Measurements from ENCODE around the gene ST3GAL2.

Gene ST3GAL2

DNA sequence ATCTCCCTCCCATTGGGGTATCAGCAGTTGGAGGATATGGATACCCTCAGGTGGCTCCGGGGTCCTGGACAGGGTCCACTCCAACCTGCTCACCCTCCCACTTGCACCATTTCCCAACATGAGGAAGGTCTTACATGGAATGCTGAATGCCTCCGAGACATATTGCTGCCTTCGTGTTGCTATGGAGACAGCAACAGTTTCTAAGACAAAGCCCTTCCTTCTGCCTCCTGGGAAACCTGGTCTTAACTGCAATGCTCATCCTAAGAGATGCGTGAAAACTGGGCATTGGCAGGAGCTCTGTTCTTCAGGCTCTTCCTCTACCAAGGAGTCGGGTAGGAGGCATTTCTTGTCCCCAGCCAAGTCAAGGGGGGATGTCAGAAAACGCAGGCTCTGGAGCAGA, 45.2 kb downstream of the ST3GAL2 start:
- DNase-seq (ENCODE audit: low read depth in 1 of 2, low spot score in 1 of 2) = no peak
- no peak overlapping the region for H3K4me3 ChIP-seq (replicated peaks; ENCODE audit: insufficient read depth, low read length)
- TF ChIP-seq, protein P1, sequence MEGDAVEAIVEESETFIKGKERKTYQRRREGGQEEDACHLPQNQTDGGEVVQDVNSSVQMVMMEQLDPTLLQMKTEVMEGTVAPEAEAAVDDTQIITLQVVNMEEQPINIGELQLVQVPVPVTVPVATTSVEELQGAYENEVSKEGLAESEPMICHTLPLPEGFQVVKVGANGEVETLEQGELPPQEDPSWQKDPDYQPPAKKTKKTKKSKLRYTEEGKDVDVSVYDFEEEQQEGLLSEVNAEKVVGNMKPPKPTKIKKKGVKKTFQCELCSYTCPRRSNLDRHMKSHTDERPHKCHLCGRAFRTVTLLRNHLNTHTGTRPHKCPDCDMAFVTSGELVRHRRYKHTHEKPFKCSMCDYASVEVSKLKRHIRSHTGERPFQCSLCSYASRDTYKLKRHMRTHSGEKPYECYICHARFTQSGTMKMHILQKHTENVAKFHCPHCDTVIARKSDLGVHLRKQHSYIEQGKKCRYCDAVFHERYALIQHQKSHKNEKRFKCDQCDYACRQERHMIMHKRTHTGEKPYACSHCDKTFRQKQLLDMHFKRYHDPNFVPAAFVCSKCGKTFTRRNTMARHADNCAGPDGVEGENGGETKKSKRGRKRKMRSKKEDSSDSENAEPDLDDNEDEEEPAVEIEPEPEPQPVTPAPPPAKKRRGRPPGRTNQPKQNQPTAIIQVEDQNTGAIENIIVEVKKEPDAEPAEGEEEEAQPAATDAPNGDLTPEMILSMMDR (IDR thresholded peaks at IDR 0.05; ENCODE audit: insufficient read depth, low read length) = no peak
- TF ChIP-seq GABPA (IDR thresholded peaks at IDR 0.05; ENCODE audit: low read depth) = no peak
- no peaks in the 10 kb centered on the region for H3K27me3 ChIP-seq (ENCODE audit: insufficient read depth, poor library complexity, severe bottlenecking)
- no peak overlapping the region for H3K27ac ChIP-seq (replicated peaks)

DNA sequence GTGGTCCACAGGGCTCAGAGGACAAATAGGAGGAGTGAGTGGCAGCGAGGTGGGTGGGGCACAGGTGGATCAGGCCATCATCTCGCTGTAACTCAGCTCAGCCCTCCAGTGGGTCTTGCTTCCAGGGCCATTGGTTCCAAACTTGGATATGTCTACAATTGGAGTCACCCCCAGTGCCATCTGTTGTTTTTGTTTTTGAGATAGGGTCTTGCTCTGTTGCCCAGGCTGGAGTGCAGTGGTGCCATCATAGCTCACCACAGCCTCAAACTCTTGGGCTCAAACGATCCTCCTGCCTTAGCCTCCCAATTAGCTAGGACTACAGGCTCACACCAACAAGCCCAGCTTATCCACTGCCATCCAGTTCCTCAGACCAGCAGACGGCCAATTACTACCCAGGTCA, 46.3 kb downstream of the ST3GAL2 start:
- Histone ChIP-seq H3K27me3 (ENCODE audit: insufficient read depth, poor library complexity, severe bottlenecking) (no peaks in the 10 kb centered on the region), H3K4me3 (replicated peaks; ENCODE audit: insufficient read depth, low read length) (no peak overlapping the region), H3K27ac (replicated peaks) (no peak overlapping the region)
- TF ChIP-seq SPI1 (IDR thresholded peaks at IDR 0.05; ENCODE audit: borderline replicate concordance, low read depth) (no peak), GABPA (IDR thresholded peaks at IDR 0.05; ENCODE audit: low read depth) (no peak), REST (IDR thresholded peaks at IDR 0.05; ENCODE audit: insufficient replicate concordance, low read depth) (no peak), POLR2AphosphoS5 (IDR thresholded peaks at IDR 0.05; ENCODE audit: low read depth) (no peak)
- TF ChIP-seq, protein P1 (IDR thresholded peaks at IDR 0.05; ENCODE audit: insufficient read depth, low read length) = no peak
- no peak for DNase-seq (ENCODE audit: low read depth in 1 of 2, low spot score in 1 of 2)

GRCh38 chr16:70391881-70392481, 46.9 kb downstream of the ST3GAL2 start:
- Histone ChIP-seq H3K4me3 (replicated peaks; ENCODE audit: insufficient read depth, low read length) (no peak overlapping the region), H3K27me3 (ENCODE audit: insufficient read depth, poor library complexity, severe bottlenecking) (no peaks in the 10 kb centered on the region), H3K27ac (replicated peaks) (no peak overlapping the region)
- TF ChIP-seq SPI1 (IDR thresholded peaks at IDR 0.05; ENCODE audit: borderline replicate concordance, low read depth) = no peak
- TF ChIP-seq REST (IDR thresholded peaks at IDR 0.05; ENCODE audit: insufficient replicate concordance, low read depth) = no peak
- no peak for TF ChIP-seq GABPA (IDR thresholded peaks at IDR 0.05; ENCODE audit: low read depth)
- TF ChIP-seq, protein P1 (IDR thresholded peaks at IDR 0.05; ENCODE audit: insufficient read depth, low read length) = no peak
- no peak for DNase-seq (ENCODE audit: low read depth in 1 of 2, low spot score in 1 of 2)

GRCh38 chr16:70391446-70391845, 47.5 kb downstream of the ST3GAL2 start:
- TF ChIP-seq, protein P1 (IDR thresholded peaks at IDR 0.05; ENCODE audit: insufficient read depth, low read length) = no peak
- TF ChIP-seq REST (IDR thresholded peaks at IDR 0.05; ENCODE audit: insufficient replicate concordance, low read depth) (no peak), GABPA (IDR thresholded peaks at IDR 0.05; ENCODE audit: low read depth) (no peak), SPI1 (IDR thresholded peaks at IDR 0.05; ENCODE audit: borderline replicate concordance, low read depth) (no peak), POLR2AphosphoS5 (IDR thresholded peaks at IDR 0.05; ENCODE audit: low read depth) (no peak)
- no peak overlapping the region for H3K4me3 ChIP-seq (replicated peaks; ENCODE audit: insufficient read depth, low read length)
- no peak for DNase-seq (ENCODE audit: low read depth in 1 of 2, low spot score in 1 of 2)
- H3K27me3 ChIP-seq (ENCODE audit: insufficient read depth, poor library complexity, severe bottlenecking) = no peaks in the 10 kb centered on the region
- no peak overlapping the region for H3K27ac ChIP-seq (replicated peaks)

Data from HL-60 (cell line).